Fibroblast of lung (primary cell): ENCODE data around the gene SRR.

Source experiments
- EZH2 ChIP-seq: IDR thresholded peaks from 2 replicates; pipeline ENCODE4 v1.5.1; 2012; ENCODE audit warnings: low read length, control low read depth, mild to moderate bottlenecking; ENCODE audit errors: missing control alignments
- TF ChIP-seq, protein P1 (sequence below), 2 donors: IDR thresholded peaks in 1 of 2; conservative IDR thresholded peaks in 1 of 2; 1 replicate in 1 of 2; 2 replicates in 1 of 2; pipeline ENCODE4 v1.5.1; 2011 to 2012; ENCODE audit warnings: low read length in 2 of 2, control low read depth in 1 of 2, inconsistent platforms in 1 of 2, low read depth in 1 of 2, mild to moderate bottlenecking in 1 of 2

DNA sequence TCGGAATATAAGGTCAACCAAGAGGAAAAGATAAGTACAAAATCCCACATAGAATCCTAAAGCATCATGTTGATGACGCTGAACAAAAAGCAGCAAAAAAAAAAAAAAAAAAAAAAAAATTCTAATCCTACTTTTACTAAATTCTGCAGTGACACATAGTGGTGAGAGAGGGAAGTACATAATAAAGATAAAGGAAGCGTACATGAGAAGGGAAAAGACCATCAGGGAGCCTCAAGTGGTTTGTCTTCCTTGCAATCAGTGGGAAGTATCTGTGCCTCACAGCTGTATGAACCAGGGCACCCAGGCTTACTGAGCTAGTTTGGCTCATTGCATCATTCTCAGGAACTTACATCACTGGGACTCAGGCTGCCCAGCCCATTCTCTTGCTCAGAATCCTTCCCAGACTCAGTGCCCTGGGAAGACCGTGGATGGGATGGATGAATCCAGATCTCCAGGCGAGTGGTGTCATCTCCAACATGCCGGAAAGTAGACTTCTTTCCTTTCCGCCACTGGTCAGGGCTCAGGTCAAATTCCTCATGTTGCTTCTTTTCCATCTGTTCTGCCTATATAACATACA, 21.4 kb upstream of the SRR start:
- TF ChIP-seq, protein P1, sequence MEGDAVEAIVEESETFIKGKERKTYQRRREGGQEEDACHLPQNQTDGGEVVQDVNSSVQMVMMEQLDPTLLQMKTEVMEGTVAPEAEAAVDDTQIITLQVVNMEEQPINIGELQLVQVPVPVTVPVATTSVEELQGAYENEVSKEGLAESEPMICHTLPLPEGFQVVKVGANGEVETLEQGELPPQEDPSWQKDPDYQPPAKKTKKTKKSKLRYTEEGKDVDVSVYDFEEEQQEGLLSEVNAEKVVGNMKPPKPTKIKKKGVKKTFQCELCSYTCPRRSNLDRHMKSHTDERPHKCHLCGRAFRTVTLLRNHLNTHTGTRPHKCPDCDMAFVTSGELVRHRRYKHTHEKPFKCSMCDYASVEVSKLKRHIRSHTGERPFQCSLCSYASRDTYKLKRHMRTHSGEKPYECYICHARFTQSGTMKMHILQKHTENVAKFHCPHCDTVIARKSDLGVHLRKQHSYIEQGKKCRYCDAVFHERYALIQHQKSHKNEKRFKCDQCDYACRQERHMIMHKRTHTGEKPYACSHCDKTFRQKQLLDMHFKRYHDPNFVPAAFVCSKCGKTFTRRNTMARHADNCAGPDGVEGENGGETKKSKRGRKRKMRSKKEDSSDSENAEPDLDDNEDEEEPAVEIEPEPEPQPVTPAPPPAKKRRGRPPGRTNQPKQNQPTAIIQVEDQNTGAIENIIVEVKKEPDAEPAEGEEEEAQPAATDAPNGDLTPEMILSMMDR (conservative IDR thresholded peaks at IDR 0.05 in 1 of 2, IDR thresholded peaks at IDR 0.05 in 1 of 2; ENCODE audit: low read depth in 1 of 2, low read length in 2 of 2), result peak; percentile 38 to 50
- TF ChIP-seq EZH2, result no peak
